Measurements from ENCODE around the gene PALLD. TPM values are rescaled to one million over a fixed set of nuclear protein-coding genes. Genes with fewer than 3 reads are reported as not detected.

The PALLD gene
- total and polyA plus RNA-seq, 2 experiments from 2014 or later = 157 to 178 TPM

DNA sequence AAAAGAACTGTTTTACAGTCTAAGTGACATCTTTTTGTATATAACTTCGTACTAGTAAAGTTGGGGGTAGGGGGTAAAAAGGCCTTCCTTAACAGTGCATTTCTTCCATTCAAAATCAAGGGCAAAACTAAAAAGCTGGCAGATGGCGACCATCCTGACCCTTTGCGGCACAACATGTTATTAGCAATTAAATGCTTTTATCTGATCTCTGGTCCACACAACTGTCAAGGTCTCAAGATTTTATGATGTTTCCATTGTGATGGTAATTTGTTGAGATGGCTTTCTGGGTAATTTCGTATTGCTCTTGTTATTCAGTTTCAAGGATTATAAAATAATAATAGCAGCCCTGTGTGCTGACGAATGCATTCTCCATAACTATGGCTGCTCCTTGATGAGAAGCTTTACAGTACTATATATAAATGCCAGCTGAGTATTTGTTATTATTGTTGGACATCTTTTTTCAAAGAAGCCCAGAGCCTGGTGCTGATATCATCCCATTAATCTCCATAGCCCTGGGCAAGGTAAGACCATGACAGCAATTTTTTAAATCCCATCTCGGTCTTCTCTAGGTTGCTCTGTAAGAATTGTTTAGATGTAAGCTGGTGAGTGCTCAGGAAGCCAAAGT is 423.7 kb downstream of the PALLD start:
- no peaks in the 10 kb centered on the region for H3K27me3 ChIP-seq
- H3K4me1 ChIP-seq (ENCODE audit: low read depth) = no peaks in the 10 kb centered on the region
- peaks cover 57% of the 10 kb centered on the region for H3K36me3 ChIP-seq
- H3K9me3 ChIP-seq (ENCODE audit: low read depth) = no peaks in the 10 kb centered on the region
- no peak for DNase-seq (ENCODE audit: low read depth in 1 of 2, low spot score in 1 of 2)
- peak overlapping the region; percentile 64 for H3K27ac ChIP-seq
- TF ChIP-seq, protein P1, sequence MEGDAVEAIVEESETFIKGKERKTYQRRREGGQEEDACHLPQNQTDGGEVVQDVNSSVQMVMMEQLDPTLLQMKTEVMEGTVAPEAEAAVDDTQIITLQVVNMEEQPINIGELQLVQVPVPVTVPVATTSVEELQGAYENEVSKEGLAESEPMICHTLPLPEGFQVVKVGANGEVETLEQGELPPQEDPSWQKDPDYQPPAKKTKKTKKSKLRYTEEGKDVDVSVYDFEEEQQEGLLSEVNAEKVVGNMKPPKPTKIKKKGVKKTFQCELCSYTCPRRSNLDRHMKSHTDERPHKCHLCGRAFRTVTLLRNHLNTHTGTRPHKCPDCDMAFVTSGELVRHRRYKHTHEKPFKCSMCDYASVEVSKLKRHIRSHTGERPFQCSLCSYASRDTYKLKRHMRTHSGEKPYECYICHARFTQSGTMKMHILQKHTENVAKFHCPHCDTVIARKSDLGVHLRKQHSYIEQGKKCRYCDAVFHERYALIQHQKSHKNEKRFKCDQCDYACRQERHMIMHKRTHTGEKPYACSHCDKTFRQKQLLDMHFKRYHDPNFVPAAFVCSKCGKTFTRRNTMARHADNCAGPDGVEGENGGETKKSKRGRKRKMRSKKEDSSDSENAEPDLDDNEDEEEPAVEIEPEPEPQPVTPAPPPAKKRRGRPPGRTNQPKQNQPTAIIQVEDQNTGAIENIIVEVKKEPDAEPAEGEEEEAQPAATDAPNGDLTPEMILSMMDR (IDR thresholded peaks at IDR 0.05; ENCODE audit: low read depth, low read length) = no peak
- no peak overlapping the region for H3K4me3 ChIP-seq

DNA sequence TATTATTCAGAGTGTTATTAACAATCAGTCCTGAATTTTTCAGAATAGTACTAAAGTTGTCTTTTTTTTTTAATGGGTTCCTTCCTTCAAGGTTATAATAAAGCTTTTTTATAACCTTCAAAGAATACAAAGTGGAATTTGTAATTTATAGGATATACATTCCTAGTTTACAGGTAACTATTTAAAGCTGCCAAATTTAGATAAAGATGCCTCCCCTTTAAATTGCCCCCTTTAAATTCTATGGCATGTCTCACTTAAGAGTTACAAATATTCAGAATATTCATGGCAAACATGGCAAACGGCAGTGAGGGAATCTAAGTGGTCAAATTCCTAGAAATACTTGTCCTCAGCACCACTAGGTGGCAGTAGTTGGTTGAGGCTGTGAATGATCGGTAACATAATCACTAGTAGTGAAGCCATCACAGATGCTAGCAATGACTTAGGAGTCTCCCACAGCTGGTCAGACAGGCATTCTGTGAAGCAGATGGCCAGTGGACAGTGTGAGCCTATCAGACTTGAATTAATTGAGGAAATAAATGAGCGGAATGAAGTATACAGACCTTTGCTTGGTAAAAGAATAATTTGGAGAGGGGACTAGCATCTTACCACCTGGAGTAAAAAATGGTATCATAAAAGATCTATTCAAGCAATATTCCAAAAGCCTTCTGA is 426.8 kb downstream of the PALLD start:
- Histone ChIP-seq H3K36me3 (peaks cover 67% of the 10 kb centered on the region), H3K4me3 (no peak overlapping the region), H3K4me1 (ENCODE audit: low read depth) (no peaks in the 10 kb centered on the region), H3K27ac (peak overlapping the region; percentile 56), H3K9me3 (ENCODE audit: low read depth) (no peaks in the 10 kb centered on the region), H3K27me3 (no peaks in the 10 kb centered on the region)
- TF ChIP-seq, protein P1 (IDR thresholded peaks at IDR 0.05; ENCODE audit: low read depth, low read length) = peak; percentile 83
- peak; percentile 75 to 87 for DNase-seq (ENCODE audit: low read depth in 1 of 2, low spot score in 1 of 2)

DNA sequence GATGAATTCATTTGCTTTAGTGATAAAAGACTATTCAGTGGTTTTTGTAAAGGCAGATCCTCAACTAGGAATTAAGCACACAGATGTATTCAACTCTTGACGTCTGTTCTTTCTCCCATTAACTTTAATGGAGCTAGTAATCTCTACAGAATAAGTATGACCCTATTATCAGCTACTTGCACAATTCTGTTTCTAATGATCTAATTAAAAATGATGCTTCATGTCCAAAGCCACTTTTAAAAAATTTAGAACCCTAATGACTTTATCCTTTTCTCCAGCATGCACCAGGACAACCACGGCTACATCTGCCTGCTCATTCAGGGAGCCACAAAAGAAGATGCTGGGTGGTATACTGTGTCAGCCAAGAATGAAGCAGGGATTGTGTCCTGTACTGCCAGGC is 427.8 kb downstream of the PALLD start:
- Histone ChIP-seq H3K4me3 (no peak overlapping the region), H3K4me1 (ENCODE audit: low read depth) (no peaks in the 10 kb centered on the region), H3K27ac (no peak overlapping the region), H3K27me3 (no peaks in the 10 kb centered on the region), H3K9me3 (ENCODE audit: low read depth) (no peaks in the 10 kb centered on the region), H3K36me3 (peaks cover 76% of the 10 kb centered on the region)
- DNase-seq (ENCODE audit: low read depth in 1 of 2, low spot score in 1 of 2) = no peak
- TF ChIP-seq, protein P1 (IDR thresholded peaks at IDR 0.05; ENCODE audit: low read depth, low read length) = no peak

DNA sequence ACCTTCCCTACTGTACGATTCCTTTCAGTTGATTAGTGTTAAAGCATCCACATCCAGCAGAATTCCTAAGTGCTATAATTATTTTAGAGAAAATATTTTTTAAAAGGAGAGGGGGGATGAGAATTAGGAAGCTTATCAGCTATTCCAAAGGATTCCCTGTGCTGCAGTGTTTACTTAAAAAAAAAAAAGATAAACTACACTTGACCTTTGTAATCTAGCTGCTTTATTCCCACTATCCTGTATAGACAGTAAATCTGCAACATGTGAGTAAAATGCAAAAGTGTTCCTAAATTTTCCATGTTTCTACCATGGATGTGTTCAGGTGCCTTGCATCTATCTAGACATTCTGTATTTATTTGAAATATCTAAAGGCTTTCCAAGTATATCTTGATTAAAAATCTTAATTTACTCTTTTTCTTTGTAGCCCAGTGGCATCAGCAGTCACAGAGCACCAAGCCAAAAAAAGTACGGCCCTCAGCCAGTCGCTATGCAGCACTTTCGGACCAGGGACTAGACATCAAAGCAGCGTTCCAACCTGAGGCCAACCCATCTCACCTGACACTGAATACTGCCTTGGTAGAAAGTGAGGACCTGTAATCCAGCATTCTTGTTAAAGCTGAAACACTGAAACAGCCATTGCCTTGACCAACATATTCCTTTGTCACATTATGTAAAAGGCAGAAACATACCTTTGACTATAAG is 429.1 kb downstream of the PALLD start:
- Histone ChIP-seq H3K27ac (peak overlapping the region; percentile 27), H3K4me3 (no peak overlapping the region), H3K27me3 (no peaks in the 10 kb centered on the region), H3K36me3 (peaks cover 72% of the 10 kb centered on the region), H3K4me1 (ENCODE audit: low read depth) (no peaks in the 10 kb centered on the region), H3K9me3 (ENCODE audit: low read depth) (no peaks in the 10 kb centered on the region)
- DNase-seq (ENCODE audit: low read depth in 1 of 2, low spot score in 1 of 2) = no peak
- TF ChIP-seq, protein P1 (IDR thresholded peaks at IDR 0.05; ENCODE audit: low read depth, low read length) = no peak

DNA sequence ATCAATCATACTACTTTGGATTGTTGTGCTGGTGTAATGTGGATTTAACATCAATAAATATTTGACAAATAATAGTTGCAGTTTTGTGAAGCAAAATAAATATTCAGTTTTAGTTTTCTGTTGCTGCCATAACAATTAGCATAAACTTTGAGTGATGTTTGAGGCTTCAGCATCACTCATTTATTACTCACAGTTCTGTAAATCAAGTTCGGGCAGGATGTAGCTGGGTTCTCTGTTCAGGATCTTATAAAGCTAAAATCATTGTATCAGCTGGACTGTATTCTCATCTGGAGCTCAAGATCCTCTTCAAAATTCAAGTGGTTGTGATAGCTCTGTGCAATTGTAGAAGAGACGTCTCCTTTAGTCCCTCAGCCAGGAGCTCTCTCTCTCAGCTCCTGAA is 431.5 kb downstream of the PALLD start:
- no peak for DNase-seq (ENCODE audit: low read depth in 1 of 2, low spot score in 1 of 2)
- Histone ChIP-seq H3K4me3 (no peak overlapping the region), H3K27me3 (no peaks in the 10 kb centered on the region), H3K9me3 (ENCODE audit: low read depth) (no peaks in the 10 kb centered on the region), H3K27ac (peak overlapping the region; percentile 56), H3K4me1 (ENCODE audit: low read depth) (no peaks in the 10 kb centered on the region), H3K36me3 (peaks cover 58% of the 10 kb centered on the region)
- TF ChIP-seq, protein P1 (IDR thresholded peaks at IDR 0.05; ENCODE audit: low read depth, low read length) = no peak

All from cardiac muscle cell (in vitro differentiated cells and primary cell).